Measurements from ENCODE around the gene RPS21. TPM values are rescaled to one million over a fixed set of nuclear protein-coding genes. Genes with fewer than 3 reads are reported as not detected.

The RPS21 gene
- total RNA-seq, 5 donors from 2014 or later (not counting 1 experiment from before 2014, with no cell fraction given): 2,807 to 3,290 (median 3,085) TPM

GRCh38 chr20:62437927-62438326, 51.0 kb downstream of the RPS21 start:
- Mint-ChIP-seq H3K9me3 (no peaks in the 10 kb centered on the region), H3K27me3 (peaks cover 19 to 55% of the 10 kb centered on the region in 2 donors), H3K36me3 (no peaks in the 10 kb centered on the region), H3K4me3 (no peak overlapping the region), H3K27ac (no peak overlapping the region), H3K4me1 (no peaks in the 10 kb centered on the region)
- H3K36me3 ChIP-seq (ENCODE audit: control insufficient read depth in 2 of 2, extremely low read depth in 1 of 2, insufficient read depth in 1 of 2, low read length in 1 of 2): no peaks in the 10 kb centered on the region
- no peak overlapping the region for H3K27ac ChIP-seq (ENCODE audit: low read length)
- CTCF ChIA-PET: no interaction called here
- ATAC-seq (replicated peaks in 1 of 4) (no peak), DNase-seq (no peak)
- POLR2A ChIA-PET: no interaction called here
- no peaks in the 10 kb centered on the region for H3K4me1 ChIP-seq (ENCODE audit: control insufficient read depth in 1 of 2, extremely low read depth in 1 of 2, insufficient read depth in 2 of 2, low read length in 2 of 2)
- no peaks in the 10 kb centered on the region for H3K9me3 ChIP-seq
- no peak overlapping the region for H3K4me3 ChIP-seq (ENCODE audit: control insufficient read depth in 1 of 2, extremely low read depth in 1 of 2, low read length in 1 of 2)
- 87% methylated on average over 24 of the region's 24 CpGs for WGBS (ENCODE audit: insufficient coverage)
- peaks cover 0 to 80% of the 10 kb centered on the region in 2 experiments for H3K27me3 ChIP-seq (replicated peaks in 1 of 2; ENCODE audit: control insufficient read depth in 2 of 2, extremely low read depth in 1 of 2, insufficient read depth in 2 of 2, low read length in 1 of 2)

Other genes starting within 250 kb of the RPS21 start
- gene PSMA7, start 243.7 kb upstream of the RPS21 start, total RNA-seq: 100 to 1,000 TPM; 136 to 233 (median 208) TPM
- 10 to 100 TPM; 14.6 to 23.6 (median 19.4) TPM for gene SS18L1, start 243.3 kb upstream of the RPS21 start, total RNA-seq
- 10 to 100 TPM; 21.1 to 51.9 (median 44.1) TPM for gene MTG2, start 204.1 kb upstream of the RPS21 start, total RNA-seq
- gene HRH3, start 166.8 kb upstream of the RPS21 start, total RNA-seq: not detected
- gene OSBPL2, start 148.6 kb upstream of the RPS21 start, total RNA-seq: 10 to 100 TPM; 57.0 to 70.1 (median 63.0) TPM
- gene ADRM1, start 84.1 kb upstream of the RPS21 start, total RNA-seq: 10 to 100 TPM; 44.7 to 80.3 (median 72.9) TPM
- gene LAMA5, start 19.8 kb upstream of the RPS21 start, total RNA-seq: 1 to 10 TPM in 3 of 5 donors, under 1 TPM in 2; 0.48 to 4.3 (median 3.0) TPM
- gene CABLES2, start 20.2 kb downstream of the RPS21 start, total RNA-seq: 1 to 10 TPM; 4.3 to 6.8 (median 5.6) TPM
- gene RBBP8NL, start 40.4 kb downstream of the RPS21 start, total RNA-seq: not detected
- gene GATA5, start 88.9 kb downstream of the RPS21 start, total RNA-seq: not detected